GM12801 (cell line): ENCODE measurements around the gene FMN2.

ENCODE experiments used
- CTCF ChIP-seq: IDR thresholded peaks from one replicate; pipeline ENCODE4 v1.5.1; 2011; ENCODE audit warnings: control low read depth; ENCODE audit not compliant: insufficient read length; ENCODE audit errors: extremely low read depth

The FMN2 gene

GRCh38 chr1:240295811-240296210 lies 204.1 kb downstream of the FMN2 start:
- no peak for TF ChIP-seq CTCF

- TF ChIP-seq CTCF: no peak
Observed at GRCh38 chr1:240304466-240304865, 212.8 kb downstream of the FMN2 start.

- TF ChIP-seq CTCF: no peak
Observed at GRCh38 chr1:240306673-240307072, 215.0 kb downstream of the FMN2 start.

- no peak for TF ChIP-seq CTCF
Observed at GRCh38 chr1:240308096-240308495, 216.4 kb downstream of the FMN2 start.

- TF ChIP-seq CTCF: no peak
Observed at GRCh38 chr1:240309769-240310168, 218.1 kb downstream of the FMN2 start.

GRCh38 chr1:240310226-240310925 lies 218.7 kb downstream of the FMN2 start:
- no peak for TF ChIP-seq CTCF

- TF ChIP-seq CTCF: no peak
Observed at GRCh38 chr1:240312872-240313271, 221.2 kb downstream of the FMN2 start.
